HL-60/S4 (cell line): ENCODE results near the gene RNF149.

Experiments
- in situ Hi-C: fragments of 300-500 bp; cut with MboI; formaldehyde crosslinking; loops from 2 replicates; pipeline ENCODE4 v1.14.3; 2022; ENCODE audit warnings: low sequenced_read_pairs

The RNF149 gene

DNA sequence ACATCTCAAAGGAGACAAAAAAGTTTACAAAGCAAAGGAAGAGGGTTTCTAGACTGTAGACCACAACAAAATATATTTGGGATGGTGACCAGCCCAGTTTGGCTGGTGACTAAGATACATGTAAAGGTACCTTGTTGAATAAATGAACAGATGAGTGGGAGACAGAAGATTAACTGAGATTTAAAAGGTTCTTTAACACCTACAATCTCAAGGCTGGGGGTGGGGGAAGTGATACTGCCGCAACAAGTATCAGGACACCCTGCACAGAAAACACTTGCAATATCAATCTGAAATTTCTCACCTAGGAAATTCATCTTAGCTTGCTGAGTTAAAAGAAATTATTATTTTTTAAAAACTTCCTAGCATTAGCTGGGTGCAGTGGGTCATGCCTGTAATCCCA, 8.3 kb downstream of the RNF149 start:
- in situ Hi-C loops, result no loop called here

DNA sequence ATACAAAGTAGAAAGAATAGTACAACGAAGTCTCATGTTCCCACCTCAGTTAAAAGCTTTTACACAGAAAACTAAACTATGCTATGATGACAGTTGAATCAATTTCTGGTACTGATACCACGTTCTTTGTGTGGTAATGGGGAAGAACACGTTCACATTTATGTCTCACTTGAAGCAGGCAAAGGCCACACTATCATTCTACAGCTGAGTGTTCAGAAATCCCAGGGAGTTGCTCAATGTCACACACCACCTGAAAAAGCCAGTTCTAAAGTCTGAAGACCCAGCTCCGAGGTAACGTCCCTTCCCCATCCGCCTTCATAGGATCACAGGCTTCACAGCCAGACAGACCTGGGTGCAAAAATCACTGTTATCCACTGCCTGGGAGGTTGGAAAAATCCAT, 8.9 kb downstream of the RNF149 start:
- in situ Hi-C loops, result no loop called here

- in situ Hi-C loops, result no loop called here
These were observed 11.1 kb downstream of the RNF149 start for GRCh38 chr2:101297383-101297782.

- in situ Hi-C loops, result no loop called here
These were observed 12.1 kb downstream of the RNF149 start for GRCh38 chr2:101296371-101296770.

GRCh38 chr2:101295895-101296294, 12.6 kb downstream of the RNF149 start:
- in situ Hi-C loops, result no loop called here

GRCh38 chr2:101294861-101295260, 13.6 kb downstream of the RNF149 start:
- in situ Hi-C loops, result no loop called here

- in situ Hi-C loops, result no loop called here
These were observed 15.0 kb downstream of the RNF149 start for GRCh38 chr2:101293544-101293943.

DNA sequence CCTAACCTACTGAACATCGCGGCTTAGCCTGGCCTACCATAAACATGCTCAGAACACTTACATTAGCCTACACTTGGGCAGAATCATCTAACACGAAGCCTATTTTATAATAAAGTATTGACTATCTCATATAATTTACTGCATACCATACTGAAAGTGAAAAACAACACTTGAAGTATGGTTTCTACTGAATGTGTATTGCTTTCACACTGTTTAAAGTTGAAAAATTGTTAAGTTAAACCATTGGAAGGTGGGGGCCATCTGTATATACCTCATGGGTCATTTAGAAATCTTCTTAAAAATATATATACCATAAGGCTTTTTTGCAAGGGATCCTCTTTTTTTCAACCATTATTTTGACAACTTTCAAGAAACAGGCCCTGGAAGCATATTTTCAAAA, 16.5 kb downstream of the RNF149 start:
- in situ Hi-C loops, result no loop called here

DNA sequence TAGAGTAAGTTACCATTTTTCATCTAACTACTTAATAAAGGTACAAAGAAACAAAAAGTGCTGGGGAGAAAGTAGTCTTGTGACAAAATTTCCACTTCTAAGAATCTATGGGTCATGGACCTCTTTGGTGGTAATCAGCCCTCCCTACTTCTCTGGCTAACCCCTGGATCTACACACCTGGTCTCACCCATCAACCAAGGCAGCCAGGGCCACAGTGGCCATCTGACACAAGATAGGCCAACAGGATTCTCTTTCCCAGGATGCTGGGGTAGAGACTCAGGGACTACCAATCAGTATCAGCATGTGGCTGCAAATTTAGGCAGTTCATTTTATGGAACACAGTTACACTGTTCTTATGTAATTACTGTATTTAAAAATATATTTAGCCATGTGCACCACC, 17.8 kb downstream of the RNF149 start:
- in situ Hi-C loops, result no loop called here

- in situ Hi-C loops, result no loop called here
These were observed 21.2 kb downstream of the RNF149 start for GRCh38 chr2:101287303-101287702.

DNA sequence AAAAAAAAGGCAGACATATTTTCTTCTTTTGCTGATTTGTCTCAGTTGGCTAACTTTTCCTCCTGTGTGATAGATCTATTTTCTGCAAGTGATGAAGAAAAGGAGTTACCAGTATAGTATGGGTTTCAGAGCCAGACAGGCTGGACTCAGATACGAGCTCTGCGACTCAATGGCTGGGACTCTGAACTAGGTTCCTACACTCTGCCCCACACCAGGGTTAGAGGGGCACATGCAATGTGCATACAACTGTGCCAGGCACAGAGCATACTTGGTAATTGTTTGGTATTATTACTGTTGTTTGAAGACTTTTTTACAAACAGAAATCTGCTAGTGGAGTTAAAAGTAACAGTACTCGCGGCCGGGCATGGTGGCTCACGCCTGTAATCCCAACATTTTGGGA, 21.8 kb downstream of the RNF149 start:
- in situ Hi-C loops, result no loop called here

GRCh38 chr2:101282980-101283379, 25.5 kb downstream of the RNF149 start:
- in situ Hi-C loops, result no loop called here

DNA sequence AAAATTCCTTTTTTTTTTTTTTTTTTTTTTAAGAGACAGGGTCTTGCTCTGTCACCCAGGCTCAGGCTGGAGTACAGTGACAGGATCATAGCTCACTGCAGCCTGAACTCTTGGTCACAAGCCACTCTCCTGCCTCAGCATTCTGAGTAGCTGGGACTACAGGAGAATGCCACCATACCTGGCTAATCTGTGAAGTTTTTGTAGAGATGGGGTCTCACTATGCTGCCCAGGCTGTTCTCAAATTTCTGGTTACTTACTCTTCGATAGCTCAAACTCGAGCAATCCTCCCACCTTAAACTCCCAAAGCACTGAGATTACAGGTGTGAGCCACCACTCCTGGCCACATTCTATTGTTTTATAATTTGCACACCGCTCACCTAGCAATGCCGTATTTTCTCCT, 27.0 kb downstream of the RNF149 start:
- in situ Hi-C loops, result no loop called here

DNA sequence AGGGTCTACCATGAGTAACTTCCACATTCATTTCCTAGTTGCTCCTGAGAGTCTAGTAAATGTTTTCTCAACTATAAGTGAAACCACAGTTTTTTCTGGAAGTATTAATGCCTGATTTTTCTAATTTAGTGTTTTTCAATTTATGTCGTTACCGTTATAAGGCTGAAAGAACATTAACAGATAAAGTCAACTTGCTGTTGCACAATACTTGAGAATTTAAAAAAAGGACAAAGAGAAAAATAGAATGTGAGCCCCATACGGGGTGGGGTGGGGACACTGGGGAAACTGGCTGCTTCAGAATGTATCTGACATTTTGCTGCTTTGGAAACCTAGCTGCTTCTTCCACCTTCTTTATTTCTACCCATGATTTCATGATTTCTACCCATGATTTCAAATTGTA, 29.6 kb downstream of the RNF149 start:
- in situ Hi-C loops, result no loop called here

DNA sequence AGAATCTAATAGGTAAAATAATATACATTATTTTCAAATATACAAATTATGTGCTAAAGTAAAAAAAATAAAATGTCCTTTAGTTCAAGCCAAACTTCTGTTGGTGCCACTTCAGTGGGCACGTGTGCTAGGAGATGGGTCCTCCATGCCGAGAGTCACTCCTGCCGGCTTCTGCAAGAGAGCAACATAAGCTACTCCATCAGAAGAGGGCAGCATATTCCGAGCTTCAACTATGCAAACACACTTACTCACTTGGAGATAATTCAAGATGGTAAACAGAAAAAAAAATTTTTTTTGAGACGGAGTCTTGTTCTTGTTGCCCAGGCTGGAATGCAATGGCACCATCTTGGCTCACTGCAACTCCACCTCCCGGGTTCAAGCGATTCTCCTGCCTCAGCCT, 31.4 kb downstream of the RNF149 start:
- in situ Hi-C loops, result no loop called here

GRCh38 chr2:101274142-101274541, 34.4 kb downstream of the RNF149 start:
- in situ Hi-C loops, result no loop called here

GRCh38 chr2:101273056-101273455, 35.4 kb downstream of the RNF149 start:
- in situ Hi-C loops, result no loop called here

DNA sequence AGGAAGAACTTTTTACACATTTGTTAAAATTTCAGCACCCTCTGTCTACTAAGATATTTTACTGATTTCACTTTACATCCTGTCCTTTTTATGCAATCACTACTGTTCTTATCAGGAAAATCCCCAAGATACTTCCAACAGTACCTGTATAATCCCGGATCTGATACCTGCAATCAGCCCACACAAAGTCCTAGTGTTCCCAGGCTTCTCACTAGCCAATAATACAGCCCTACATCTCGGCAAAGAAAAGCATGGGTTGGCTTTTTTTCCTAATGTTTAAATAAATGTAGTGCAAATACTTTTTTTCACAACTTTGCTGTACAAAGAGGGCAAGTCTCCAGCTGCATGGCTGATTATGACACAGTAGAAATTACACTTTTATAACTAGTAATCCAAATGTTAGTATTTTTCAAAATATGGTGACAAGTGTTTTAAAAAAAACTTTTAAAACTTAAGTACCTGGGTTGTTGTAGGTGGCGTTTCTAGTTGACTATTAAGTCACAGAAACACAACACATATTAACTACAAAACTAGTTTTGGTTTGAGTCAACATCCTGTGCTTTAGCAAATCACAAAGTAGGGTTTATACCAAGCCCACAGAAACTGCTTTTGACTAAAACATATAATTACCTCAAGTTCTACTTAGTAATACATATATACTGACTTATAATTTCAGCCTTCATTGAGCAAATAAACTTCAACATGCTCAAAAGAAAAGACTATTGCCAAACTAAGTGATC, 36.3 kb downstream of the RNF149 start:
- in situ Hi-C loops, result no loop called here

GRCh38 chr2:101270700-101271259, 37.7 kb downstream of the RNF149 start:
- in situ Hi-C loops, result no loop called here

GRCh38 chr2:101267671-101268656, 40.5 kb downstream of the RNF149 start:
- in situ Hi-C loops, result no loop called here

DNA sequence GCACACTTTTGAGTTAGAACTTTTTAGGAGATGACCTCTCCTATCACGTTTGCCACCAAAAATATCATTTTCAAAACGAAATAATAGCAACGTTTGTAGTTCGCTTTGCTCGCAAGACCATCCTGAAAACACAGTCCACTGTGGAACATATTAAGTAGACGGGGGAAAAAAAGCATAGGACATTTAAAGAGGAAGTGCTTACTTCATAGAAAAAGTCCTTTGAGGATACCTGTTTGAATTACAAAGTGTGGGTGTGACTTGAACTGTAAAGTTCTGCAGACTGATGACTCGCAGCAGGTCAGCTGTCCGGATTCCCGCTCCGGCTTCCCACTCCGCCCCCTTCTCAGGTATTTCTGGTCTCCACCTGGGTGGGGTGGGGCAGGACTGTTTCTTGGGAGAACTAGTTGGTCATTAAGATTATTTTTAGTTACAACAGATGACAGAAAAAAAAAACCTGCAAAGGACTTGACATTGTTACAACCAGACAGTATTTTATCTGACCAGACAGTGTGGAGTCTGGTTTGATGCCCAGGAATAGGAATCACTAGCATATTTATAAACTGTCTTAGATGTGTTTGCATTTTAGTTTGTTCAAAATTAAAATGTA, 42.5 kb downstream of the RNF149 start:
- in situ Hi-C loops, result no loop called here
